ENCODE data around the gene TCF12.

GRCh38 chr15:57298843-57299550, 380.6 kb downstream of the TCF12 start:
- TF ChIP-seq CTCF (IDR thresholded peaks at IDR 0.05) (no peak), POLR2AphosphoS5 (IDR thresholded peaks at IDR 0.05; ENCODE audit: low read depth, low read length) (no peak), SIN3A (IDR thresholded peaks at IDR 0.05; ENCODE audit: borderline replicate concordance, insufficient read depth, low read depth, low read length) (no peak), REST (IDR thresholded peaks at IDR 0.05; ENCODE audit: insufficient read depth in 1 of 2, low read depth in 2 of 2, low read length in 1 of 2) (no peak), TCF7L2 (IDR thresholded peaks at IDR 0.05; ENCODE audit: low read depth, low read length) (no peak)
